BLaER1 treated with 17β-estradiol and CSF1 and Interleukin-3, amounts not matched to agents 10 nM and 100 nM (cell line): ENCODE results near the gene UBR2.
"Not testable (repeated sequence)": the region's sequence is repeated elsewhere in the genome, so short reads cannot be mapped to it uniquely, and the experiment has no call there.

Experiments
- H3K27ac ChIP-seq, 11 experiments: shearing (Covaris generic); formaldehyde crosslinking; 2 replicates each; pipeline ENCODE4 v1.8.1; 2022
- H3K27me3 ChIP-seq, 11 experiments: shearing (Covaris generic); formaldehyde crosslinking; 2 replicates each; pipeline ENCODE4 v1.8.1; 2022
- H3K36me3 ChIP-seq, 11 experiments: shearing (Covaris generic); formaldehyde crosslinking; 2 replicates each; pipeline ENCODE4 v1.8.1; 2022
- H3K4me1 ChIP-seq, 10 experiments: shearing (Covaris generic); formaldehyde crosslinking; 2 replicates each; pipeline ENCODE4 v1.8.1; 2022
- H3K4me2 ChIP-seq, 11 experiments: shearing (Covaris generic); formaldehyde crosslinking; 2 replicates each; pipeline ENCODE4 v1.8.1; 2022
- H3K4me3 ChIP-seq, 10 experiments: shearing (Covaris generic); formaldehyde crosslinking; 2 replicates each; pipeline ENCODE4 v1.8.1; 2022
- H3K9ac ChIP-seq, 11 experiments: shearing (Covaris generic); formaldehyde crosslinking; 2 replicates each; pipeline ENCODE4 v1.8.1; 2022
- H3K9me3 ChIP-seq, 11 experiments: shearing (Covaris generic); formaldehyde crosslinking; replicated peaks in 1 of 11; 2 replicates each; pipeline ENCODE4 v1.8.1; 2022
- H4K20me1 ChIP-seq, 11 experiments: shearing (Covaris generic); formaldehyde crosslinking; 2 replicates each; pipeline ENCODE4 v1.8.1; 2022
- Cebpa-rat ChIP-seq, 11 experiments: shearing (Covaris generic); IDR thresholded peaks; 2 replicates each; pipeline ENCODE4 v1.8.1; 2022

UBR2 gene

GRCh38 chr6:42550277-42550676 is 13.6 kb upstream of the UBR2 start:
- no peaks in the 10 kb centered on the region for H4K20me1 ChIP-seq
- peaks cover 0 to 11% (median 5%) of the 10 kb centered on the region in 10 experiments; a peak in 12 of 20 replicates for H3K4me1 ChIP-seq
- TF ChIP-seq Cebpa-rat (IDR thresholded peaks at IDR 0.05), result no peak
- no peak overlapping the region for H3K4me3 ChIP-seq
- H3K4me2 ChIP-seq, result no peak overlapping the region
- no peaks in the 10 kb centered on the region for H3K36me3 ChIP-seq
- H3K27me3 ChIP-seq, result no peaks in the 10 kb centered on the region
- no peak overlapping the region for H3K9ac ChIP-seq
- no peak overlapping the region for H3K27ac ChIP-seq
- peaks cover 10 to 22% (median 16%) of the 10 kb centered on the region in 11 experiments for H3K9me3 ChIP-seq

- no peaks in the 10 kb centered on the region for H3K27me3 ChIP-seq
- H3K9ac ChIP-seq, result no peak overlapping the region
- no peak overlapping the region for H3K4me3 ChIP-seq
- H3K4me2 ChIP-seq, result no peak overlapping the region
- TF ChIP-seq Cebpa-rat (IDR thresholded peaks at IDR 0.05), result no peak
- H3K4me1 ChIP-seq, result peaks cover 0 to 11% (median 5%) of the 10 kb centered on the region in 10 experiments; a peak in 12 of 20 replicates
- H3K36me3 ChIP-seq, result no peaks in the 10 kb centered on the region
- peaks cover 10 to 28% (median 18%) of the 10 kb centered on the region in 11 experiments for H3K9me3 ChIP-seq
- no peaks in the 10 kb centered on the region for H4K20me1 ChIP-seq
- no peak overlapping the region for H3K27ac ChIP-seq
Measured at GRCh38 chr6:42551217-42551616, 12.6 kb upstream of the UBR2 start.

- H3K27me3 ChIP-seq, result no peaks in the 10 kb centered on the region
- no peak for TF ChIP-seq Cebpa-rat (IDR thresholded peaks at IDR 0.05)
- H3K9ac ChIP-seq, result no peak overlapping the region
- H3K9me3 ChIP-seq, result peaks cover 10 to 28% (median 18%) of the 10 kb centered on the region in 11 experiments
- no peaks in the 10 kb centered on the region for H4K20me1 ChIP-seq
- H3K4me3 ChIP-seq, result no peak overlapping the region
- H3K4me1 ChIP-seq, result peaks cover 0 to 7% (median 2%) of the 10 kb centered on the region in 10 experiments; a peak in 6 of 20 replicates
- no peak overlapping the region for H3K27ac ChIP-seq
- no peaks in the 10 kb centered on the region for H3K36me3 ChIP-seq
- no peak overlapping the region for H3K4me2 ChIP-seq
Measured at GRCh38 chr6:42552380-42552779, 11.4 kb upstream of the UBR2 start.

- TF ChIP-seq Cebpa-rat (IDR thresholded peaks at IDR 0.05), result no peak
- no peak overlapping the region for H3K27ac ChIP-seq
- H3K4me3 ChIP-seq, result no peak overlapping the region
- H4K20me1 ChIP-seq, result no peaks in the 10 kb centered on the region
- H3K4me1 ChIP-seq, result 0 out of 20 replicates have a peak, but pooled peaks cover 0 to 5% (median 0%) of the 10 kb centered on the region in 10 experiments
- peaks cover 10 to 28% (median 18%) of the 10 kb centered on the region in 11 experiments for H3K9me3 ChIP-seq
- no peak overlapping the region for H3K9ac ChIP-seq
- no peaks in the 10 kb centered on the region for H3K27me3 ChIP-seq
- H3K36me3 ChIP-seq, result no peaks in the 10 kb centered on the region
- H3K4me2 ChIP-seq, result no peak overlapping the region
Measured at GRCh38 chr6:42555477-42556457, 8.1 kb upstream of the UBR2 start.

GRCh38 chr6:42556462-42556861 is 7.4 kb upstream of the UBR2 start:
- H3K27me3 ChIP-seq, result no peaks in the 10 kb centered on the region

GRCh38 chr6:42559276-42559675 is 4.6 kb upstream of the UBR2 start:
- not testable (repeated sequence) for H3K4me1 ChIP-seq, H3K36me3 ChIP-seq, H3K27me3 ChIP-seq, H3K9ac ChIP-seq, H4K20me1 ChIP-seq, H3K4me3 ChIP-seq, H3K27ac ChIP-seq, H3K4me2 ChIP-seq
- H3K9me3 ChIP-seq, result peaks cover 2 to 17% (median 9%) of the 10 kb centered on the region in 11 experiments

More at GRCh38 chr6:42556462-42556861, 7.4 kb upstream of the UBR2 start:
- no peak overlapping the region for H3K9ac ChIP-seq
- H3K36me3 ChIP-seq, result no peaks in the 10 kb centered on the region
- H3K4me2 ChIP-seq, result no peak overlapping the region
- 0 out of 20 replicates have a peak, but pooled peaks cover 0 to 5% (median 0%) of the 10 kb centered on the region in 10 experiments for H3K4me1 ChIP-seq
- H3K9me3 ChIP-seq, result peaks cover 10 to 28% (median 18%) of the 10 kb centered on the region in 11 experiments
- H3K27ac ChIP-seq, result no peak overlapping the region
- H4K20me1 ChIP-seq, result no peaks in the 10 kb centered on the region
- no peak for TF ChIP-seq Cebpa-rat (IDR thresholded peaks at IDR 0.05)
- H3K4me3 ChIP-seq, result no peak overlapping the region

GRCh38 chr6:42561986-42562385 is 1.8 kb upstream of the UBR2 start:
- Histone ChIP-seq H3K4me1 (peaks cover 8 to 21% (median 13%) of the 10 kb centered on the region in 10 experiments), H3K9ac (no peak overlapping the region), H3K4me2 (no peak overlapping the region), H3K27me3 (no peaks in the 10 kb centered on the region), H3K4me3 (no peak overlapping the region), H3K9me3 (no peaks in the 10 kb centered on the region), H4K20me1 (peaks cover 0 to 24% (median 13%) of the 10 kb centered on the region in 11 experiments; a peak in 11 of 22 replicates), H3K36me3 (peaks cover 0 to 9% (median 5%) of the 10 kb centered on the region in 11 experiments; a peak in 9 of 22 replicates), H3K27ac (no peak overlapping the region)
- no peak for TF ChIP-seq Cebpa-rat (IDR thresholded peaks at IDR 0.05)

- H3K4me3 ChIP-seq, result no peak overlapping the region; a peak in 2 of 20 replicates
- H3K9ac ChIP-seq, result no peak overlapping the region
- H3K4me2 ChIP-seq, result peak overlapping the region in 7 of 11 experiments; percentile 25 to 91 (median 61); a peak in 8 of 22 replicates
- H4K20me1 ChIP-seq, result peaks cover 0 to 33% (median 13%) of the 10 kb centered on the region in 11 experiments; a peak in 11 of 22 replicates
- H3K4me1 ChIP-seq, result peaks cover 8 to 30% (median 15%) of the 10 kb centered on the region in 10 experiments
- peaks cover 0 to 18% (median 11%) of the 10 kb centered on the region in 11 experiments; a peak in 15 of 22 replicates for H3K36me3 ChIP-seq
- peaks cover 0 to 5% (median 0%) of the 10 kb centered on the region in 11 experiments; a peak in 3 of 22 replicates for H3K9me3 ChIP-seq
- H3K27ac ChIP-seq, result no peak overlapping the region
- no peak for TF ChIP-seq Cebpa-rat (IDR thresholded peaks at IDR 0.05)
- no peaks in the 10 kb centered on the region for H3K27me3 ChIP-seq
Measured at GRCh38 chr6:42562788-42563405, 932 bp upstream of the UBR2 start.

GRCh38 chr6:42564506-42564825 is 637 bp downstream of the UBR2 start:
- Histone ChIP-seq H3K27ac (peak overlapping the region; percentile 82 to 95 (median 91)), H3K4me3 (peak overlapping the region; percentile 73 to 93 (median 80)), H3K27me3 (no peaks in the 10 kb centered on the region), H3K9me3 (peaks cover 0 to 17% (median 0%) of the 10 kb centered on the region in 11 experiments; a peak in 6 of 22 replicates), H3K36me3 (peaks cover 0 to 27% (median 15%) of the 10 kb centered on the region in 11 experiments; a peak in 15 of 22 replicates), H3K9ac (peak overlapping the region; percentile 83 to 94 (median 92)), H3K4me1 (peaks cover 10 to 37% (median 23%) of the 10 kb centered on the region in 10 experiments), H3K4me2 (peak overlapping the region; percentile 80 to 96 (median 87)), H4K20me1 (peaks cover 0 to 47% (median 13%) of the 10 kb centered on the region in 11 experiments; a peak in 11 of 22 replicates)
- no peak for TF ChIP-seq Cebpa-rat (IDR thresholded peaks at IDR 0.05)
